Loucy (cell line): ENCODE results near the gene SSUH2.

Source experiments
- H2AFZ ChIP-seq: fragments of 200-600 bp; sonication (generic); 2 replicates; pipeline ENCODE4 v1.6.0; 2016; ENCODE audit warnings: antibody characterized with exemption, mild to moderate bottlenecking, low read length, moderate library complexity
- H3F3A ChIP-seq: fragments of 200-600 bp; 2 replicates; pipeline ENCODE4 v1.6.0; 2016; ENCODE audit warnings: antibody characterized with exemption, low read depth, mild to moderate bottlenecking
- H3K27me3 ChIP-seq: fragments of 200-600 bp; sonication (generic); 2 replicates; pipeline ENCODE4 v1.6.1; 2014; ENCODE audit warnings: low read length, mild to moderate bottlenecking; ENCODE audit not compliant: insufficient read depth, poor library complexity, severe bottlenecking
- H3K36me3 ChIP-seq: fragments of 200-600 bp; sonication (generic); 2 replicates; pipeline ENCODE4 v1.6.1; 2016; ENCODE audit warnings: low read length; ENCODE audit not compliant: insufficient read depth
- H3K4me1 ChIP-seq: fragments of 200-600 bp; sonication (generic); 2 replicates; pipeline ENCODE4 v1.5.1; 2014; ENCODE audit warnings: low read length, mild to moderate bottlenecking; ENCODE audit not compliant: insufficient read depth, poor library complexity, severe bottlenecking
- H3K4me2 ChIP-seq: fragments of 200-600 bp; sonication (generic); 2 replicates; pipeline ENCODE4 v1.6.0; 2014; ENCODE audit warnings: antibody characterized with exemption, low read length, low read depth, mild to moderate bottlenecking; ENCODE audit not compliant: poor library complexity, severe bottlenecking
- H3K4me3 ChIP-seq: fragments of 200-600 bp; sonication (generic); 2 replicates; pipeline ENCODE4 v1.5.1; 2014; ENCODE audit warnings: low read length, mild to moderate bottlenecking, mixed read lengths; ENCODE audit not compliant: poor library complexity, severe bottlenecking
- H3K79me2 ChIP-seq: fragments of 200-600 bp; sonication (generic); 2 replicates; pipeline ENCODE4 v1.6.1; 2014; ENCODE audit warnings: low read length; ENCODE audit not compliant: insufficient read depth
- H3K9ac ChIP-seq: fragments of 200-600 bp; sonication (generic); 2 replicates; pipeline ENCODE4 v1.6.0; 2014; ENCODE audit warnings: mild to moderate bottlenecking, low read depth, low read length, moderate library complexity; ENCODE audit not compliant: poor library complexity, severe bottlenecking
- H3K9me2 ChIP-seq: fragments of 200-600 bp; sonication (generic); replicated peaks from 2 replicates; pipeline ENCODE4 v1.6.1; 2016; ENCODE audit warnings: low read depth, low read length, mixed read lengths
- H3K9me3 ChIP-seq: fragments of 200-600 bp; sonication (generic); 2 replicates; pipeline ENCODE4 v1.6.1; 2014; ENCODE audit warnings: mild to moderate bottlenecking, antibody characterized with exemption, low read length, low read depth; ENCODE audit not compliant: insufficient read depth
- H4K20me1 ChIP-seq: fragments of 200-600 bp; sonication (generic); 2 replicates; pipeline ENCODE4 v1.6.0; 2014; ENCODE audit warnings: antibody characterized with exemption, low read length, mild to moderate bottlenecking; ENCODE audit not compliant: insufficient read depth, poor library complexity, severe bottlenecking
- EZH2phosphoT487 ChIP-seq: fragments of 200-600 bp; IDR thresholded peaks from 2 replicates; pipeline ENCODE4 v1.6.1; 2018; ENCODE audit warnings: antibody characterized with exemption, mild to moderate bottlenecking, moderate library complexity, borderline replicate concordance
- TF ChIP-seq, protein P1 (sequence below): fragments of 200-600 bp; sonication (generic); conservative IDR thresholded peaks from 2 replicates; pipeline ENCODE4 v1.5.1; 2014; ENCODE audit warnings: mild to moderate bottlenecking, antibody characterized with exemption, low read length

The SSUH2 gene

GRCh38 chr3:8649757-8650156 lies 5.2 kb upstream of the SSUH2 start:
- TF ChIP-seq EZH2phosphoT487: no peak
- TF ChIP-seq, protein P1, sequence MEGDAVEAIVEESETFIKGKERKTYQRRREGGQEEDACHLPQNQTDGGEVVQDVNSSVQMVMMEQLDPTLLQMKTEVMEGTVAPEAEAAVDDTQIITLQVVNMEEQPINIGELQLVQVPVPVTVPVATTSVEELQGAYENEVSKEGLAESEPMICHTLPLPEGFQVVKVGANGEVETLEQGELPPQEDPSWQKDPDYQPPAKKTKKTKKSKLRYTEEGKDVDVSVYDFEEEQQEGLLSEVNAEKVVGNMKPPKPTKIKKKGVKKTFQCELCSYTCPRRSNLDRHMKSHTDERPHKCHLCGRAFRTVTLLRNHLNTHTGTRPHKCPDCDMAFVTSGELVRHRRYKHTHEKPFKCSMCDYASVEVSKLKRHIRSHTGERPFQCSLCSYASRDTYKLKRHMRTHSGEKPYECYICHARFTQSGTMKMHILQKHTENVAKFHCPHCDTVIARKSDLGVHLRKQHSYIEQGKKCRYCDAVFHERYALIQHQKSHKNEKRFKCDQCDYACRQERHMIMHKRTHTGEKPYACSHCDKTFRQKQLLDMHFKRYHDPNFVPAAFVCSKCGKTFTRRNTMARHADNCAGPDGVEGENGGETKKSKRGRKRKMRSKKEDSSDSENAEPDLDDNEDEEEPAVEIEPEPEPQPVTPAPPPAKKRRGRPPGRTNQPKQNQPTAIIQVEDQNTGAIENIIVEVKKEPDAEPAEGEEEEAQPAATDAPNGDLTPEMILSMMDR: no peak
- no peaks in the 10 kb centered on the region for H3K27me3 ChIP-seq
- no peaks in the 10 kb centered on the region for H3K36me3 ChIP-seq
- no peak overlapping the region for H3K4me2 ChIP-seq
- H4K20me1 ChIP-seq: no peaks in the 10 kb centered on the region
- no peak overlapping the region for H3K9ac ChIP-seq
- no peaks in the 10 kb centered on the region for H3K9me2 ChIP-seq
- no peaks in the 10 kb centered on the region for H3K9me3 ChIP-seq
- no peak overlapping the region for H2AFZ ChIP-seq
- H3K4me3 ChIP-seq: no peak overlapping the region
- no peaks in the 10 kb centered on the region for H3K79me2 ChIP-seq
- no peaks in the 10 kb centered on the region for H3F3A ChIP-seq
- no peaks in the 10 kb centered on the region for H3K4me1 ChIP-seq

- Histone ChIP-seq H3K27me3 (no peaks in the 10 kb centered on the region), H3K9ac (no peak overlapping the region), H4K20me1 (no peaks in the 10 kb centered on the region), H3K4me2 (no peak overlapping the region), H3K9me2 (no peaks in the 10 kb centered on the region), H3K4me3 (no peak overlapping the region), H3K9me3 (no peaks in the 10 kb centered on the region), H3K4me1 (no peaks in the 10 kb centered on the region), H3K36me3 (no peaks in the 10 kb centered on the region), H3F3A (no peaks in the 10 kb centered on the region), H2AFZ (no peak overlapping the region), H3K79me2 (no peaks in the 10 kb centered on the region)
- no peak for TF ChIP-seq EZH2phosphoT487
- TF ChIP-seq, protein P1: no peak
These were observed 4.5 kb upstream of the SSUH2 start for GRCh38 chr3:8648909-8649741.

DNA sequence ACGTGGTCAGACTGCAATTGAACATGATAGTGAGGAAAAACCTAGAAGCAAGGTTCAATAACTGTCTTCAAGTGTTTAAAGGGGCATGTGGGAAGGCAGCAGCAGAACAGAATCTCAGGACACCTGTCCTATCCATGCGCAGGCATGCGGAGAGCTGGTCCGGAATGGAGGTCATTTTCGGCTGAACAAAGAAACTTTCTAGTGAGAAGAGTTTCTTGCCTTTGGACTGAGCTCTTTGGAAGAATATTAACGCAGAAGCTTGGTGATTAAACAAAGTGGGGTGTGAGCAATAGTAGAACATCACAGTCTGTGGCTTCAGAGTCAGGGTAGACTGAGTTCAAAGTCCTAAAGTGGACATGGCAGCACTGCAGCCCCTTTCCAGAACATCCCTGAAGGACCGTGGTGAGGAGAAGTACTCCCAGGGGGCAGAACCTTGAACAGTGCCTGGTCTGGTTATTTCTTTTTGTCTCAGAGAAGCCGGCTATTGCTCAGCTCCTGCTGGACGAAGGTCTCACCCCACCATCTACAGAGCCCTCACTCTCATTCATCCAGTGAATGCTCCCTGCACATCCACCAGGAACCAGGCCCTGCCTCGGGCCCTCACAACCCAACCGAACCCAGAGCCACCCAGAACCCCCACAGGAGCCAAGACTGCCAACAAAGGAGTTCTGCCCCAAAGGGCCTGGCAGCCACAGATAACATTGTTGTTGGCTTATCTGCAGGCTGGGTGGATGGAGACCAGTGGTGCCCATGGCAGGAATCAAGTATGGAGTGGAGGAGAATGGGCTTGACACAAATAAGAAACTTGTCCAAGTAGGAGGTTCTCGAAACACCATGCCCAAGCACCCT lies 2.8 kb upstream of the SSUH2 start:
- no peaks in the 10 kb centered on the region for H3K4me1 ChIP-seq
- H4K20me1 ChIP-seq: no peaks in the 10 kb centered on the region
- H3F3A ChIP-seq: no peaks in the 10 kb centered on the region
- TF ChIP-seq, protein P1: no peak
- no peak for TF ChIP-seq EZH2phosphoT487
- no peaks in the 10 kb centered on the region for H3K36me3 ChIP-seq
- H3K9me3 ChIP-seq: no peaks in the 10 kb centered on the region
- no peak overlapping the region for H3K4me3 ChIP-seq
- no peak overlapping the region for H3K4me2 ChIP-seq
- H3K79me2 ChIP-seq: no peaks in the 10 kb centered on the region
- H3K9me2 ChIP-seq: no peaks in the 10 kb centered on the region
- no peaks in the 10 kb centered on the region for H3K27me3 ChIP-seq
- no peak overlapping the region for H2AFZ ChIP-seq
- no peak overlapping the region for H3K9ac ChIP-seq
